Stimulated activated CD4-positive, alpha-beta T cell treated with anti-CD3 and anti-CD28 coated beads, Interleukin-2, amount 100 ng/mL, for 24 hours (primary cell): Measurements from ENCODE around the gene PAOX.
A peak's percentile ranks its signal among the peaks of the same experiment; 100 is the strongest.

Experiments
- DNase-seq, 2 donors: peaks; one replicate each; pipeline ENCODE4 v3.0.0-alpha.2; 2020

Gene PAOX

DNA sequence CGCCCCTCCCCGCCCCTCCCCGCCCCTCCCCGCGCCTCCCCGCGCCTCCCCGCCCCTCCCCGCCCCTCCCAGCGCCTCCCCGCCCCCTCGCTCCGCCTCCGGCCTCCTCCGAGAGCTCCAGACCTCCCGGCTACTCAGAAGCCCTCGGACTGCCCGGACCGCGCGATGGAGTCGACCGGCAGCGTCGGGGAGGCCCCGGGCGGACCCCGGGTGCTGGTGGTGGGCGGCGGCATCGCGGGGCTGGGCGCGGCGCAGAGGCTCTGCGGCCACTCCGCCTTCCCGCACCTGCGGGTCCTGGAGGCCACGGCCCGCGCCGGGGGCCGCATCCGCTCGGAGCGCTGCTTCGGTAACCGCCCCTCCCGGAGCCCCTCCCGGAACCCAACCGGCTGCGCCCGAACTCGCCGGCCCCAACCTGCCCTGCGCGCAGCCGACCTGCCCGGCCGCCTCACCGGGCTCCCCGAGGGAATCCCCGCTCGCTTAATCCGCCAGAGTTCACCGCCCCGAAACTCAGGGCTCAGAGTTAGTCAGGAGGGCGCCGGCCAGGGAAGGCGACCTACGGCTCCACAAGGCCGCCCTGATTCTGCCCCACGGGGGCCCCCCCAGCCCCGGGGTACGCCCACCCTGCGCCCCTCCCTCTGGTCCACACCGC is at the start of gene PAOX:
TSS of gene PAOX (plus strand) at position 111 of the 649 bp plus-strand sequence. CDS start at position 166, 55 bp downstream.
- DNase-seq, result peak; percentile 70

GRCh38 chr10:133329491-133330202 is 49.4 kb upstream of the PAOX start:
- peak; percentile 91 to 94 for DNase-seq

DNA sequence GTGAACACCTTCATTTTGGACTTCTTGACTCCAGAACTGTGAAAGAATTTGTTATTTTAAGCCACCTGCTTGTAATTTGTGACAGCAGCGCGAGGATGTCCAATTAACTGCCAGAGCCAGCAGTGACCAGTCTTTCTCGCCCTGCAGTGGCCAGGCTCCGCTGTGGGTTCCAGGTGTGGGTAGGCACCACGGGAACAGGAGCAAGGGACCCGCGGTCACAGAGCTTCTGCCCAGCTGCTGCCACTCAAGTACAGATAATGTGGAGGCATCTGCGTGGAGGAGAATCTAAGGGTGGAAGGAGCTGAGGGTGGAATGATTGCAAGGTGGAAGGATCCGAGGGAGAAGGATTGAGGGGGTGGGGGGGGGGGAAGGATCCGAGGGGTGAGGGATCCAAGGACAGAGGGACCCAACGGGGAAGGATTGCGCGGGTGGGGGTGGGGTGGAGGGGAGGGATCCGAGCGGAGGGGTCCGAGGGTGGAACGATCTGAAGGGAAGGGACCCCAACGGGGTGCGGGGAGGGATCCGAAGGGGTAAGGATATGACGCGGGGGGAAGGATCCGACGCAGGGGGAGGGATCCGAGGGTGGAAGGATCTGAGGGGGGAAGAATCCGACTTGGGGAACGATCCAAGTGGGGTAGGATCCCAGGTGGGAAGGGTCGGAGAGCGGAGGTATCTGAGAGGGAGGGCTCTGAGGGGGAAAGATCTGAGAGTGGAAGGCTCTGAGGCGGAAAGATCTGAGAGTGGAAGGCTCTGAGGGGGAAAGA is 45.9 kb upstream of the PAOX start:
- DNase-seq, result no peak

DNA sequence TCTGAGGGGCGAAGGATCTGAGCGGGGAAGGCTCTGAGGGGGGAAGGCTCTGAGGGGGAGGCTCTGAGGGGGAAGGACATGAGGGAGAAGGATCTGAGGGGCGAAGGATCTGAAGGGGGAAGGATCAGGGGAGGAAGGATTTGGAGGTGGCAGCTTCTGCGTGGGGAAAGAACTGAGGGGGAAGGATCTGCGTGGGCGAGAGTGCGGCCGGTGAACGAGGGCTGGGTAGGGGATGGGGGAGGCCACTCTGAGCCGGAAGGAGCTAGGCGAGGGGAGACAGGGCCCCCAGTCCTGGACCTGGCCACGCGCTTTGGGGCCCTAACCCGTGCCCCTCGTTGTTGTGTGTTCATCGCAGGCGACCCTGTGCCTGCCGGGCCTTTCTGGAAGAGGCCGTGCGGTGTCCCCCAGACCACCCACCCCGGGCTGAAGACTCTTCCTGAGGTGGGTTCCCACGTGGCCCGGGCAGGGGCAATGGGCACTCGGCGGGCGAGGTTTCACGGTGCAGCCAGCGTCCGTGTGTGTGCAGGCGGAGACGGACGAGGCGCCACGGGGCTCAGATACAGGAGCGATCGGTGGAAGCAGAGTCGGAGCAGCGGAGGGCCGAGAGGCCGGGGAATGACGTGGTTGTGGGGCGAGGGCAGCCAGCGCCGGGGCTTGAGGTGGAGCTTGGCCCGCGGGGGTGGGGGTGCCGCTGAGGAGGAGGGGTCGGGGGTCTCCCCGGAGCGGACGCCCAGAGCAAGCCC is 44.4 kb upstream of the PAOX start:
- DNase-seq, result peak in 1 of 2 donors; percentile 49

- DNase-seq, result peak; percentile 77
Observed at GRCh38 chr10:133335246-133336117, 43.6 kb upstream of the PAOX start.

- no peak for DNase-seq
Observed at GRCh38 chr10:133336118-133336576, 42.9 kb upstream of the PAOX start.

DNA sequence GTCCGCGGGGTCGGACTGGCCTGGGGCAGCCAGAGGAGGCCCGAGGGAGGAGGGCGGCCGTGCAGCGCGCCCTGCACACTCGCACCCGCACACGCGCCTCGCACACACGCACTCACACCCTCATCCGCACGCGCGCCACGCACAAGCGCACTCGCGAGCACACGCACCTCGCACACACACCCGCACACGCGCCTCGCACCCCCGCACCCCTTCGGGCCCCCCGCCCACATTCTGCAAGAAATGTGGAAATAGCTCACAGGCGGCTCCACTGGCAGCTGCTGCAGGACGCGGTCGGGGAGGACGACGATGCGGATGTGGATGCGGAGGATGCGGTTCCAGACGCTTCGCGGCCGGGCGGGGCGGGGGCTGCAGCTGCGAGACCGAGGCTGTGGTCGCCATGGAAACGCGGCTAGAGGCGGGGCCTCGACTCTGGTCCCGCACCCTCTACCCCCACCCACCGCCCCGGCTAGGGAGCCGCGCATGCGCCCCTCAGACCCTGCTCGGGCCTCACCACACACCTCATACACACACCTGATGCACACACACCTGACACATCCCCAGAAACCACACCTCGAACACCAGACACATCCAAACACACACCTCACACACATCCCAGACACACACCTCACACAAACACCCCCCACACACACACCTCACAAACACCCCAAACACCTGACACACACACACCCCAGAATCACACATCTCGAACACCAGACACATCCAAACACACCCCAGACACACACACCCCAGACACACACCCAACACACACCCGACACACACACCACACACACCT is 42.3 kb upstream of the PAOX start, which contains the start of gene CALY:
TSS of gene CALY (minus strand) at position 320 of the 793 bp plus-strand sequence. CDS start 7,907 bp downstream, outside the sequence.
- peak; percentile 69 to 74 for DNase-seq

- DNase-seq, result no peak
Observed at GRCh38 chr10:133337370-133337725, 41.7 kb upstream of the PAOX start.

- no peak for DNase-seq
Observed at GRCh38 chr10:133338080-133339071, 40.7 kb upstream of the PAOX start.

- no peak for DNase-seq
Observed at GRCh38 chr10:133339708-133340380, 39.2 kb upstream of the PAOX start.

DNA sequence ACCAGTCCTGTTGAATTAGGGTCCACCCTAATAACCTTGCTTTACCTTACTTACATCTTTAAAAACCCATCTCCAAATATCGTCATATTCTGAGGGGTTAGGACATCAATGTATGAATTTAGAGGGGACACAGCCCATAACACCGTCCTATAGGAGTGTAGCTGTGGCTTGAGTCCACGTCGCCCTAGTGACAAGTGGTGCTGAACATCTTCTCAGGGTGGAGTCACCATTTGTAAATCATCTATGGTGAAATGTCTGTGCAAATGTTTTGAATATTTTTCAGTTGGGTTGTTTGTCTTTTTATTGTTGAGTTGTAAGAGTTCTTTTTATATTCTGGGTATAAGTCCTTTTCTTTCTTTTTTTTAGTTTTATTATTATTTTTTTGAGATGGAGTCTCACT is 37.1 kb upstream of the PAOX start:
- DNase-seq, result no peak

GRCh38 chr10:133342942-133343341 is 36.1 kb upstream of the PAOX start:
- no peak for DNase-seq

DNA sequence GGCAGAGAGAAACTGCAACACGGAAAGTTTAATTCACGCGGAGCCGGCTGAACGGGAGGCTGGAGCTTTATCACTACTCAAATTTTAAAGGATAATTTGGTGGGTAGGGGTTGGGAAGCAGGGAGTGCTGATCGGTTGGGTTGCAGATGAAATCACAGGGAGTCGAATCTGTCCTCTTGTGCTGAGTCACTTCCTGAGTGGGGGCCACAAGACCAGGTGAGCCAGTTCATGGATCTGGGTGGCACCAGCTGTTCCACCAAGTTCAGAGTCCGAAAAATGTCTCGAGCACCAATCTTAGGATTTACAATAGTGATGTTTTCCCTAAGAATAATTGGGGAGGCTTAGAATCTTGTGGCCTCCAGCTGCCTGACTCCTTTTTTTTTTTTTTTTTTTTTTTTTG is 35.5 kb upstream of the PAOX start:
- DNase-seq, result no peak

DNA sequence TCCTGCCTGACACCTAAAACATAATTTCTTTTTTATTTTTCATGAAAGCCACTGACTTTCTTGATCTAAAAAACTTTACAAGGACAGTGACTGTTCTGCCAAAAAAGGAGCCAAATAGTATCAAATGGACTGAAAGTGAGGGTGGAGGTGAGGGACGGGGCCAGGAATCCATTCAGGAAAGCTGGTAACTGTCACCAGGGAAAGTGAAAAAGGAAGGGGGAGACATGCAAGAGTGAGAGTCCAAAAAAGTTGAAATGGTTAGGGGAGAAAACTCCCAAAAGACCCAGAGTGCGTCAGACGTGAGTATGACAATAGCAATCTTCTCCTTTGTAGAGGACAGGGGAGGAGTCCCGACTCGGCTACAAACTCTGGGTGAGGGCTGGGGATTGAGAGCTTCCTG is 34.8 kb upstream of the PAOX start:
- DNase-seq, result no peak

DNA sequence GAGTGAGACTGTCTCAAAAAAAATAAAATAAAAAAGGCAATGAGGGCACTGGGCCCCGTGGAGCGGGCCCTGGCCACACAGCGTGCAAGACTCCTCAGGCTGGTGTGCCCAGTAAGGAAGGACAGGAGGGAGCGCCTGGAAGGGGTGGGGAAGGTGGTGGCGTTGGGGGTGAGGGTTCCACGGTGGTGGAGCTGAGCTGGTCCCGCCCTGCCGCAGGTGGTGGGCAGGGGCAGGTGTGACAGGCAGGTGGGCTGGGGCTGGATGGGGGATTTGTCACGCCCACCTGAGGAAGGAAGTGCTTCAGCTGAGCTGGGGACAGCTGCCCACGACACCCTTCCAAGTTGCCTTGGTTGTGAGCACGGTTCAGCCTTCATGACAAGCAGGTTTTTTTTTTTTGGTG is 32.6 kb upstream of the PAOX start:
- DNase-seq, result no peak

GRCh38 chr10:133347710-133348517 is 31.1 kb upstream of the PAOX start:
- no peak for DNase-seq

DNA sequence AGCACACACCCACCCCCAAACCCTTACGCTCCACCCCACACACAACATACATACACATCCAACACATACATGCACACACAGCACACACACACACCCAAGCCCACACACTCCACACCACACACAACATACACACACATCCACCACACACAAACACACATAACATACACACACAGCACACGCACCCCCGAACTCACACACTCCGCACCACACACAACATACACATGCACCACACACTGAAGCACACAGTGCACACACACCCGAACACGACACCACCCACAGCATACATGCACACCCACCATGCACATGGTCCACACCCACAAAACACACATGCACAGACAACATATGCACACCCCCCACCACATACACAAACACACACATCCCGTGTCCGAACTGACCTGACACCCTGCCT is 29.9 kb upstream of the PAOX start:
- DNase-seq, result no peak

- DNase-seq, result no peak
Observed at GRCh38 chr10:133349577-133350011, 29.5 kb upstream of the PAOX start.
